ENCODE data around the gene GFAP.
A peak's percentile ranks its signal among the peaks of the same experiment; 100 is the strongest.
"Not testable (repeated sequence)": the region's sequence is repeated elsewhere in the genome, so short reads cannot be mapped to it uniquely, and the experiment has no call there.

Gene GFAP

DNA sequence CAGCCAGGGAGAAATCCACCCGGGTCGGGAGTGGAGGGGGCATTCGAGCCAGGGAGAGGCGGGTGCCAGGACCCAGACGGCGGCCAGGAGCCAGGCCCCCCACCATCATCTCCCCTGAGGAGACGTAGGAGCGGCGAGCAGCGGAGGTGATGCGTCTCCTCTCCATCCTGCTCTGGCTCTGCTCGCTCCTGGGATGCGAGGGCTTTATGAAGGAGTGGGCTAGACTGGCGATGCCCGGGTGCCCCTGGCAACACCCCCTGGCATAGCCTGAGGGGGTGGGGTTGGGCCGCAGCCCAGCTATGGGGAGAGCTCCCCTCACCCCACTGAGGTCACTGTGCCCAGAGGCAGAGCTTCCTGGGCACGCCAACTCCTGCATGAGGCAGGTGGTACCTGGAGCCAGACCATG is at the start of gene GFAP:
Gene GFAP, minus strand, starts transcription at position 180 of the 406 bp plus-strand sequence. Its CDS starts 14 bp downstream, at position 166.
- no peak for DNase-seq

GRCh38 chr17:44961921-44962350 is 46.6 kb upstream of the GFAP start:
- DNase-seq: no peak

GRCh38 chr17:44960691-44961090 is 45.4 kb upstream of the GFAP start:
- DNase-seq: no peak

- peak; percentile 6 to 73 for DNase-seq
Observed at GRCh38 chr17:44959821-44960531, 44.7 kb upstream of the GFAP start.

GRCh38 chr17:44956998-44957981 is 42.0 kb upstream of the GFAP start:
- no peak for DNase-seq

DNA sequence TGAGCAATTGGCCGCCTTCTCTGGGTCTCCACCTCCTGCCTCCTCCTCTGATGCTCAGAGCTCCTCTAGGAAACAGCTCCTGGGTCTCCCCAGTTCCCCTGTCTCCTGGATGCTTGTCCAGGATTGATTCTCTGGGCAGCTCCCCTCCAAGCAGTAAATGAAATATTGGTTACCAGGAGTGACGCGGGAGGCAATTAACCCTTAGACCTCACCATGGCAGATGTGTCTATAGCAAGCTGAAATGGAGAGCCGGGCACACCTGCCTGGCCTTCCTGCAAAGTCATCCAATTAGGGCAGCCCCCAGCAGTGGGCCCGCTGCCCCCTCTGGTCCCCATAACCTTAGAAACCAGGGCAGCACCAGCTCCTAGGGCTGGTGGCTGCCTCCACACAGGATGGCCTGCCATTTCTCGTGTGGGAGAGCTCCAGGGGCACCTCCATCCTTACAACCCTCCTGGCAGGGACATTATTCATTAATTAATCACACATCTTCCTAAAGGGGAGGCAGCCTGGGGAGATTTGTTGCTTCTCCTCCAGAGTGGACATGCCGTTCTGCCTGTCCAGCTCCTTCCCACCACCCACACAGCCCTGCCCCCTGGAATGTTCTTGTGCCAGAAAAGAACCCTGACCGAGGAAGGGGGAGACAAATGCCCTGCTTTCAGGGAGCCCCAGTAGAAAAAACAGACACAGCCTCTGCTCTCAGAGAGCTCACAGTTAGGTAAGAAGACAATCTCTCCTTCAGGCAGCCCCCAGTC is 40.5 kb upstream of the GFAP start:
- DNase-seq: no peak

GRCh38 chr17:44952946-44953475 is 37.7 kb upstream of the GFAP start:
- DNase-seq: no peak

DNA sequence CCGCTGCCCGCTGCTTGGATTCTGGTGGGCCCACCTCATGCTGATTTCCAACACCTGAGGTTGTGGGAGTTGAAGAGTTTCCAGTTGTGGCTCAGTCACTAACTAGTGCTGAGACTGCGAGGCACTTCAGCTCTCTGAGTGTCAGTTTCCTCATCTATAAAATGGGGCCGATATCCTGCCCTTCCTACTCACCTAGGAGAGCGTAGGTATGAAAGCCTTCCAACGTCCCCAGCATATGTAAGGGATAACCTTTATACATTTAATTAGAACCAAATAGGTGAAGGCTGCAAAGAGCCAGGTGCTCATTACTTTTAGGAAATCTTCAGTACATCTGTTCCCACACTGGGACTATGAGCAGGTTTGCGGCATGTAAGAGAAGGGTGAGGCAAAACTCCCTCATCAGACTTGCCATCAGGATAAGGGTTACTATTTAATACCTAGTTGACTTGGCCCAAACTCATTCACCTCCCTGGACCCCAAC is 33.1 kb upstream of the GFAP start:
- DNase-seq: no peak

- DNase-seq: peak; percentile 81 to 85
Observed at GRCh38 chr17:44947461-44948314, 32.4 kb upstream of the GFAP start, which contains the start of gene KIF18B. Gene KIF18B (minus strand): TSS chr17:44947773. CDS start chr17:44936344, 11,429 bp downstream.

GRCh38 chr17:44945652-44946051 is 30.4 kb upstream of the GFAP start:
- not testable (repeated sequence) for DNase-seq

- DNase-seq: no peak
Observed at GRCh38 chr17:44942456-44942855, 27.2 kb upstream of the GFAP start.

DNA sequence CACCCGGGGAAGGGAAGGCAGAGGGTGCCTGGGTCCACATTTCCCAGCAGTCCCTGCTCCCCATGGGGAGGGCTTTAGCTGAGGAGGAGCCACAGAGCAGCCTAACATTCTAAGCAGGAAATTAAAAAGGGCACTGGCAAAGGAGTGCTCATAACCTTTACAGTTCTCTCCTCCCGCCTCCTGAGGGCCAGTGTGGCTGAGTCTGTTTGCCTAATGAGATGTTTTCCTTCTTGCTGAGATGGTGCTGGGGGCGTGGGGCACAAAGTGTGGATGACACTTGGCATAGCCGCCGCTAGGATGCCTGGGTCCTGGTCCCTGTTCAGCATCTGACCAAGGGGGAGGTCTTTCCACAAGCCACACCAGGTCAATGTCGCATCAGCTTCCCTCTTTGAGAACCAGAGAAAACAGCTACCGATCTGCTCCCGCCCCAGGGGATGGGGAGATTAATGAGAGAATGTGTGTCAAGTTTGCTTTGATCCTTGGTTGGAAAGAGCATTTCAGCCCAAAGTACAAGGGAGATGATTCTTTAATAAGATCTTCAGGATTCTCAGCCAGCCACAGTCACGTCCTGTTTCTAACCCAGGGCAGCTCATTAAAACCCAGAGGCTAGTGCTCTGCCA is 26.5 kb upstream of the GFAP start:
- no peak for DNase-seq

GRCh38 chr17:44940768-44941167 is 25.5 kb upstream of the GFAP start:
- no peak for DNase-seq

- no peak for DNase-seq
Observed at GRCh38 chr17:44940317-44940716, 25.0 kb upstream of the GFAP start.

GRCh38 chr17:44935116-44935515 is 19.8 kb upstream of the GFAP start:
- DNase-seq: no peak

- no peak for DNase-seq
Observed at GRCh38 chr17:44934745-44935105, 19.4 kb upstream of the GFAP start.

DNA sequence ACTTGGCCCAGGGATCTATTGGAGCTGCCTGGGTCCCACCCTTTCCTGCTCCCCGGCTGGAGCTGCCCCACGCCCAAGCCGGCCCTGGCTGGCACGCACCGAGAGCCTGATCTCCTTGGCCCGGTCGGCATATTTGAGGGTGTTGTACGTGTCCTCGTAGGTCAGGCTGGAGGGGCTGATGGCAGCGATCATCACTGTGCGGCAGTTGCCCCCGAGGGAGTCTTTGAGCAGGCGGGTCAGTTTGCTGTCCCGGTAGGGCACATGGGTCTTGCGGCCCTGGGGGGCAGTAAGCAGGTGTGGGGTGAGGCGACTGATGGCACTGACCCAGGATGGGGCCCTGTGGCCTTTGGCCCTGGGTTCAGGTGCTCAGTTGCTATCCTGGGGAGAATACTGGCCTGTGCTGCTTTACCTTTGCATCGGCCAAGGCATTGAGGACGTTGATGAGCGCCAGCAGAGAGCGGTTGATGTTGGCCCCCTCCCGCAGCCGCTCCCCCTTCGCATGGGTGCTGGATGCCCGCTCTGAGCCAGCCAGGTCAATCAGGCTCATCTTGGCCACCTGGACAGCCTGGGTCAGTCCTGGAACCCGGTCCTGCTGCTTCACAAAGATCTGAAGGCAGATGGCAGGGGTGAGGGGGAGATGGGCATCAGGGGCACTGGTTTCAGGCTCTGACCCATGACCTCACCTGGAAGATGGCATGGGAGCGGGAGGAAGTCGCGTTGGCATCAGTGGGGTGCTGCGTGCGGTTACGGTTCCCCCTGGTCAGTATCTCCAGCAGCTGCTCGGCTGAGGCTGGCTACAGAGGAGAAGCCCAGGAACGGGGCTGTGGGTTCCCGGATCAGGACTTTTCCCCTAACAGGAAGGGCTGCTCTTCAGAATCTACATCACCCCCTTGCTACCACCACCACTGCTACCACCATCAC is 18.8 kb upstream of the GFAP start:
- no peak for DNase-seq

GRCh38 chr17:44932787-44933097 is 17.4 kb upstream of the GFAP start:
- DNase-seq: no peak

DNA sequence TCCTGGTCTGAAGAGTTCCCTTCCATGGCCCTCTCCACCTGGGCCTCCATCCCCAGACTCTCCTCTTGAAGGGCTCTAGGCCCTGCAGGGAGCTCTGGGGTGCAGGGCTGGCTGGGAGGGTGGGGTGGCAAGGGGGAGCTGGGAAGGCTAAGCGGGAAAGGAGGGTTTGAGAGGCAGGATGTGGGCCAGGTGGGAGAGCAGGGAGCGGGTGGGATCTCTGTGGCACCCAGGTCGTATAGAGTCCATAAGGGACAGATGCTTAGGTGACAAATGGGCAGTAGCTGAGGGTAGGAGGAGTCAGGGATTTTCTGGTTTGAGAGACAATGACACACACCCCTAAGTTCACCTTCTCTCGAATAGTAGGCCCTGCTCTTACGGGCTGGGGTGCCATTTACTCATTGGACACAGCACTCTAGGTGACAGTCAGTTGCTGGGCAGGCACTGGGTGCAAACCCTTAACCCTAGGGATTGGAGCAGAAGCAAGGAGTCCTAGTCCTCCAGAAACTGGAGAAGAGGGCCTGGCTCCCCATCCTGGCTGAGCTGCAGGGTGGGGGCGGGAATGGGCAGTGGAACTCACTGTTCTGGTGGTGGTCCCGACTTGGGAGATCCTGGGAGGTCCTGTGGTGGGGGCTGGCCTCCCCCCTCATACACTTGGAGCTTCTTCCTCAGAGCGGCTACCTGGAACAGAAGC is 16.9 kb upstream of the GFAP start:
- no peak for DNase-seq

DNA sequence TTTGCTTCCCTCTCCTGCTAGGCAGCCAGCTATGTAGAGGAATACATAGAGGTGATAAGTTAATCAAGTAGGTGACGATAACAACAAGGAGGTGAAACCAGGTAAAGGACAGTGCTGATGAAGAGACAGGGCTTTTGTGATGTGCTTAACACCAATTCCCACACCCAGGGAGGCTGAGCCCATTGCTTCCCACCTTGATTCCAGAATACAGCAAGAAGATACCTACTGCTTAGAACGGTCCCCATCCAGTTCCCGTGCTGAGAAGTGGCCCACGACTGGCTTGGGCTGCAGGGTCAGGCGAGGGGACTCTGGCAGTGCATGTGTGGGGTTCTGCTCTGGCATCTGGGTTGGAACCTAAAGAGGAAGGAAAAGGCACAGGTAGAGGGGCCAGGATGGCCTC is 16.1 kb upstream of the GFAP start:
- DNase-seq: no peak

Measured in stimulated activated CD4-positive, alpha-beta T cell treated with anti-CD3 and anti-CD28 coated beads, Interleukin-4, amount 100 ng/mL, for 4 hours (primary cell).